Lung (tissue), 12 donors: ENCODE measurements around the gene FFAR1. TPM values are rescaled to one million over a fixed set of nuclear protein-coding genes. Genes with fewer than 3 reads are reported as not detected.

Source experiments
- ATAC-seq: fragments of 200-7000 bp; cut with Tn5 transposase; one replicate; pipeline ENCODE4 v1.9.1; 2020; ENCODE audit warnings: moderate number of reproducible peaks; ENCODE audit not compliant: insufficient read depth, low FRiP score
- DNase-seq, 3 donors: peaks; one replicate each; pipeline ENCODE4 v3.0.0-alpha.2; 2013 to 2017
- H3K27ac ChIP-seq, 2 donors: one replicate each; pipeline ENCODE4 v1.5.1; 2013; ENCODE audit warnings: mild to moderate bottlenecking in 2 of 2, moderate library complexity in 2 of 2, control low read depth in 1 of 2, inconsistent platforms in 1 of 2, low read depth in 1 of 2, low read length in 1 of 2
- H3K27me3 ChIP-seq, 3 donors: one replicate each; pipeline ENCODE4 v1.5.1; 2013; ENCODE audit warnings: low read length in 2 of 3; ENCODE audit not compliant: control insufficient read depth in 3 of 3, insufficient read depth in 3 of 3
- H3K36me3 ChIP-seq, 4 donors: one replicate each; pipeline ENCODE4 v1.5.1; 2013; ENCODE audit warnings: low read length in 4 of 4, mild to moderate bottlenecking in 1 of 4, moderate library complexity in 1 of 4; ENCODE audit not compliant: control insufficient read depth in 4 of 4, insufficient read depth in 4 of 4
- H3K4me1 ChIP-seq, 5 donors: one replicate each; pipeline ENCODE4 v1.5.1; 2013; ENCODE audit warnings: low read length in 5 of 5, mild to moderate bottlenecking in 2 of 5, moderate library complexity in 1 of 5; ENCODE audit not compliant: control insufficient read depth in 5 of 5, insufficient read depth in 5 of 5
- H3K4me3 ChIP-seq: one replicate; pipeline ENCODE4 v1.5.1; 2013; ENCODE audit warnings: mild to moderate bottlenecking, control low read depth, moderate library complexity
- H3K9ac ChIP-seq, 2 donors: one replicate each; pipeline ENCODE4 v1.5.1; 2013; ENCODE audit warnings: low read length in 2 of 2, control low read depth in 1 of 2; ENCODE audit not compliant: insufficient read depth in 1 of 2
- H3K9me3 ChIP-seq, 4 donors: one replicate each; pipeline ENCODE4 v1.5.1; 2013; ENCODE audit warnings: low read length in 3 of 4, mild to moderate bottlenecking in 1 of 4, moderate library complexity in 1 of 4; ENCODE audit not compliant: control insufficient read depth in 4 of 4, insufficient read depth in 3 of 4
- WGBS, 2 donors: extraction: QIAGEN DNeasy Blood & Tissue Kit; methylation state at CpG; one replicate each; pipeline ENCODE4 v1.1.7; 2013; 5-methylcytosine and 5-hydroxymethylcytosine counted together
- polyA plus RNA-seq, 2 donors: library from polyadenylated mRNA; stranded (reverse); fragments of 200-250 nt; gene quantifications; one replicate each; pipeline ENCODE4 v1.2.1, GENCODE V29; 2013
- total RNA-seq, 2 donors: library from RNA; depleted of rRNA in 1 of 2; stranded (reverse); fragments of >200 nt in 1 of 2; gene quantifications; one replicate each; pipeline ENCODE4 v1.2.1, GENCODE V29; 2014 to 2021
- TF ChIP-seq, protein P1 (sequence below): IDR thresholded peaks from 2 replicates; pipeline ENCODE4 v1.5.1; 2012; ENCODE audit warnings: mild to moderate bottlenecking; ENCODE audit errors: control extremely low read depth, extremely low read depth
- donor health status: control.
- donor health status: control.
- donor health status: Bipolar disorder and iron deficiency.
- donor health status: healthy.
- donor health status: DM: yes; HTN: yes; CAD: no.

FFAR1 gene
- total and polyA plus RNA-seq, 4 donors: 0.06 to 1.1 (median 0.43) TPM

DNA sequence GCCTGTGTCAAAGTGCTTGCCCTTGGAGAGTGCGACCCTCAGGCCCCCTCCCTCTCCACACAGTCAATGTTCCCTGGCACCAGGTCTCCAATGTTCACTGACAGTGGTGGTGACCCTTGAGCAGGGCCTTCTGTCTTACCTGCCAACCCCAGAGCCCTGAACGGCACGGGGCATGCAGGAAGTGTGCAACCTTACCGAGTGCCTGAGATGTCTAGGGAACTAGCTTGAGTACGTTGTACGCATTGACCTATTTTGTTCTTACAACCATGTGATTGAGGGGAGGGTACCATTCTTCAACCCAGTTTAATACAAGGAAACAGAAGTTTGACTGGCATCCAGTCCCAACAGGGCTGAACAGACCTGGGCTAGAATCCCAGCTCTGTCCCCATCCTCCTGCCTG, 42.5 kb upstream of the FFAR1 start:
- Histone ChIP-seq H3K9me3 (peaks cover 0 to 1% (median 0%) of the 10 kb centered on the region in 4 donors), H3K9ac (no peak overlapping the region), H3K27me3 (no peaks in the 10 kb centered on the region), H3K27ac (no peak overlapping the region), H3K4me1 (peaks cover 0 to 35% (median 21%) of the 10 kb centered on the region in 5 donors), H3K4me3 (no peak overlapping the region), H3K36me3 (no peaks in the 10 kb centered on the region)
- DNase-seq (no peak), ATAC-seq (no peak)
- TF ChIP-seq, protein P1, sequence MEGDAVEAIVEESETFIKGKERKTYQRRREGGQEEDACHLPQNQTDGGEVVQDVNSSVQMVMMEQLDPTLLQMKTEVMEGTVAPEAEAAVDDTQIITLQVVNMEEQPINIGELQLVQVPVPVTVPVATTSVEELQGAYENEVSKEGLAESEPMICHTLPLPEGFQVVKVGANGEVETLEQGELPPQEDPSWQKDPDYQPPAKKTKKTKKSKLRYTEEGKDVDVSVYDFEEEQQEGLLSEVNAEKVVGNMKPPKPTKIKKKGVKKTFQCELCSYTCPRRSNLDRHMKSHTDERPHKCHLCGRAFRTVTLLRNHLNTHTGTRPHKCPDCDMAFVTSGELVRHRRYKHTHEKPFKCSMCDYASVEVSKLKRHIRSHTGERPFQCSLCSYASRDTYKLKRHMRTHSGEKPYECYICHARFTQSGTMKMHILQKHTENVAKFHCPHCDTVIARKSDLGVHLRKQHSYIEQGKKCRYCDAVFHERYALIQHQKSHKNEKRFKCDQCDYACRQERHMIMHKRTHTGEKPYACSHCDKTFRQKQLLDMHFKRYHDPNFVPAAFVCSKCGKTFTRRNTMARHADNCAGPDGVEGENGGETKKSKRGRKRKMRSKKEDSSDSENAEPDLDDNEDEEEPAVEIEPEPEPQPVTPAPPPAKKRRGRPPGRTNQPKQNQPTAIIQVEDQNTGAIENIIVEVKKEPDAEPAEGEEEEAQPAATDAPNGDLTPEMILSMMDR: no peak
- WGBS, 2 donors: 46 to 64% methylated on average over 6 of the region's 6 CpGs

DNA sequence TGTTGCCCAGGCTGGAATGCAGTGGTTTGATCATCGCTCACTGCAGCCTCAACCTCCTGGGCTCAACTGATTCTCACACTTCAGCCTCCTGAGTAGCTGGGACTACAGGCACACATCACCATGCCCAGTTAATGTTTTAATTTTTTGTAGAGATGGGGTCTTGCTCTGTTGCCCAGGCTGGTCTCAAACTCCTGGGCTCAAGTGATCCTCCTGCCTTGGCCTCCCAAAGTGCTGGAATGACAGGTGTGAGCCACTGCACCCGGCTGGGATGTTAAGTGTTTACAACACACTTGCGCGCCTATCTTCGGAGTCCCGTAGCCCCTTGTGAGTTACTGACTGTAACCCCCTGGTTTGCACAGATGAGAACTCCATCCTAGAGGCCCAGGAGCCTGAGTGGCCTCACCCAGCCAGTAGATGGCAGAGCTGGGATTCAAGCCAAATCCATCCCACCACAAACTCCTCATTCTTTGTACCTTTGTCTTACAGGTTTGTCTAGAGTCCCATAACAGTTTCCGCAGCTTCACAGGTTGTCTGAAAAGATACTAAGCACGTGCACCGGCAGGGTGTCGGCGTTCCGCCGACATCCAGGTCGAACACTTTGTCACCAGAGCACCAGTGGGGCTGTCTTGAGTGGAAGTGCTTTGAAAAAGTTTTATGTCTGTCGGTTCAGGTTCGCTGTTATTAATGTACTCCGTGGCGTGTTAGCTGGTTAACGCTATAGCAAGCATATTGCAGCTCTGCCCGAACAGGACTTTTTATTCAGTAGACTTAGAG, 41.0 kb upstream of the FFAR1 start:
- no peak overlapping the region for H3K4me3 ChIP-seq
- H3K27ac ChIP-seq: no peak overlapping the region
- no peaks in the 10 kb centered on the region for H3K27me3 ChIP-seq
- 83 to 88% methylated on average over 20 of the region's 20 CpGs for WGBS, 2 donors
- no peaks in the 10 kb centered on the region for H3K36me3 ChIP-seq
- ATAC-seq: no peak
- no peak overlapping the region for H3K9ac ChIP-seq
- TF ChIP-seq, protein P1: no peak
- DNase-seq: no peak
- peaks cover 0 to 45% (median 25%) of the 10 kb centered on the region in 5 donors for H3K4me1 ChIP-seq
- peaks cover 0 to 3% (median 0%) of the 10 kb centered on the region in 4 donors for H3K9me3 ChIP-seq

DNA sequence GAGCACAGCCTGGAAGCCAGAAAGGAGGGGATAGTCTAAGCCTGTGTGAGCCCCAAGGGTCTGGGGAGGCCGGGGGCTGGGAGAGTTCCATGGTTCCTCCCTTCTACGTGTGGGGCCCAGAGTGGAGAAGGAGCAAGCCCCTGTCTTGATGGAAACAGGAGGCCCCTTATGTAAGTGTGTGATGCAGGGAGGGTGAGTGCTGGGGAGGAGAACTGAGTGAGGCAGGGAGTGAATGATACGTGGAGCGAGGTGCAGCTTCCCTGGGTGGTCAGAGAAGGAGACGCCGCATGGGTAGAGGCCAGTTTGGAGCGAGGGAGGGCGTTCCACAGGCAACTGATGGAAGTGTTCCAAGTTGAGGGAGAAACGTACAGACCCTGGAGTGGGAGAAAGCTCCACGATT, 39.8 kb upstream of the FFAR1 start:
- H3K9ac ChIP-seq: no peak overlapping the region
- H3K4me3 ChIP-seq: no peak overlapping the region
- no peak overlapping the region for H3K27ac ChIP-seq
- peaks cover 0 to 49% (median 25%) of the 10 kb centered on the region in 5 donors for H3K4me1 ChIP-seq
- H3K9me3 ChIP-seq: peaks cover 0 to 3% (median 0%) of the 10 kb centered on the region in 4 donors
- H3K27me3 ChIP-seq: no peaks in the 10 kb centered on the region
- H3K36me3 ChIP-seq: no peaks in the 10 kb centered on the region
- TF ChIP-seq, protein P1: no peak
- peak; percentile 53 to 79 (median 75) for DNase-seq
- no peak for ATAC-seq
- WGBS, 2 donors: 78 to 82% methylated on average over 10 of the region's 10 CpGs
